Activated CD8-positive, alpha-beta memory T cell treated with anti-CD3 and anti-CD28 coated beads, Interleukin-2, amount 50 U/mL, for 24 hours (primary cell): ENCODE results near the gene RAP1GAP.

Source experiments
- DNase-seq: peaks from one replicate; pipeline ENCODE4 v3.0.0-alpha.2; 2020; ENCODE audit errors: extremely low read depth

RAP1GAP gene

DNA sequence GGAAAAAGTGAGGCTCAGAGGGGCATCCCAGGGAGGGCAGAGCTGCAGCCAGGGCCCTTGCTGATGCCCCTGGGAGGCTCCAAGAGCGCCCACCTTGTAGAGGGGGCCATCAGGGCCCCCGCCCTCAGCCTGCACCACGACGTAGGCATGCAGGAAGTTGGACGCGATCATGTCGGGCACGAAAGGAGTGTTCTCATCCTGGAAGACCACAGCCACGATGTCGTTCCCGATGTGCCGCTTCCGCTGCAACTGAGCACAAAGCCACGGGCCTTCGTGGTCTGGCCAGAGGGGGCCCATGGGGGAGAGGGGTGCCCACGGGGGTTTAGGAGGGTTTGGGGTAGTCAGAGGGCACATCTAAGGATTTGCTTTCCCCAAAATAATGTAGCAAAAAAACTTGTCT lies 59.1 kb downstream of the RAP1GAP start:
- no peak for DNase-seq

- no peak for DNase-seq
Measured at GRCh38 chr1:21608798-21609197, 60.4 kb downstream of the RAP1GAP start.

GRCh38 chr1:21607549-21608529 lies 61.3 kb downstream of the RAP1GAP start:
- no peak for DNase-seq

DNA sequence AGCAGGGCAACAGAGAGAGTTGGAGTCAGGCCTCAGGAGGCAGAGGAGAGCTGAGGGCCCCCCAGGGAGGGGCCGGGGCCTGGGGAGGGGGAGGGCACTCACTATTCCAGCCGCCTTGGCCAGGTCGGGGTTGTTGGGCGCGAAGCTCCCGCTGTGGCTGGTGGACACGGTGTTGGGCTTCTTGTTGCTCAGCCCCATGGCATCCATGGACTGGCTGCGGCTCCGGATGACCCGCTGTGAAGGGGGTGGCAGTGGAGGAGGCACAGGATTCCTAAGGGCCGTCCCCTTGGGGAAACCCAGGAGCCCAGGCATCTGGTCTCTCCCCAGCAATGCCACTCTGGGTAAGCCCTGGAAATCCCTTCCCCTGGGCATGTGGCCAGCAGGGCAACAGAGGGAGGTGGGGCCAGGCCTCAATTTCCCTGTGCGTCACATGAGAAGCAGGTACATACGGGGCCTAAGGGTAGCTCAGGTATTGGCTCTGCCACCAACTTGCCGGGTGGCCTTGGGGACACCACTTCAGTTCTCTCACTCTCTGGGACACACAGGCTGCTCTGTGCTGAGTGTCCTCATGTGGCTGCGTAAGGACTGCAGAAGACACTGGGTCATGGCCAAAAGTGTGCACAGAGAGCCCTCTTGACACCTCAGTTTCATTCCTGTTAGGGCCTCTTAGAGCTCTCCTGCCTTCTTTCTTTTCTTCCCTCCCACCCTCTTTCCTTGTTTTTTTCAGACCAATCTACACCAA lies 63.0 kb downstream of the RAP1GAP start:
- no peak for DNase-seq

- DNase-seq = no peak
Measured at GRCh38 chr1:21605012-21605715, 64.0 kb downstream of the RAP1GAP start.

DNA sequence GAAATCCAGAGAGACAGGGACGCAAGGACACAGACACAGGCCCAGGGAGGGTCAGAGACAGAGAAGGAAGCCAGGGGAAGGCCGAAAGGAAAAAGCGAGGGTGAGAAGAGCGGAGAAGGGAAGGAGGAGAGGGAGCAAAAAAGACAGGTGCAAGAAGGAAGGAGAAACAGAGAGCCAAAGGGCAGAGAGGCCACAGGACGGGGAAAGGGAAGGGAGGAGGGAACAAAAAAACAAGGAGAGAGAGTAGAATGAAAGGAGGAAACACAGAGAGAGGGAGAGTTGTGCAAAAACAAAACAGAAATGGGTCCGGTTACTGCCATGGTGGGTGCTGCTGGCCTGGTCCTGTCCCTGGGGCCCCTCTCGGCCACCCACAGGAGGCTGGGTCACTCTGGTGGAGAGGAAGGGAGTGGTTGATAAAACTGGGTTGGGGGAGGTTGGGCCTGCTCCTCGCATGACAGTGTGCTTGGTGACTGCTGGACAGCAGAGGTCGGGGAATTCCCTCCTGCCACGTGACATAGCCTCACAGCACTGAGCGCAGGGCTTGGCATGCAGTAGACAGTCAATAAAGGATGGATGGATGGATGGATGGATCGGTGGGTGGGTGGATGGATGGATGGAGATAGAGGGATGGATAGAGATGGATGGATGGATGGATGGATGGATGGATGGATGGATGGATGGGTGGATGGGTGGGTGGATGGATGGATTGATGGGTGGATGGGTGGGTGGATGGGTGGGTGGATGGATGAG lies 64.8 kb downstream of the RAP1GAP start:
- DNase-seq = no peak

DNA sequence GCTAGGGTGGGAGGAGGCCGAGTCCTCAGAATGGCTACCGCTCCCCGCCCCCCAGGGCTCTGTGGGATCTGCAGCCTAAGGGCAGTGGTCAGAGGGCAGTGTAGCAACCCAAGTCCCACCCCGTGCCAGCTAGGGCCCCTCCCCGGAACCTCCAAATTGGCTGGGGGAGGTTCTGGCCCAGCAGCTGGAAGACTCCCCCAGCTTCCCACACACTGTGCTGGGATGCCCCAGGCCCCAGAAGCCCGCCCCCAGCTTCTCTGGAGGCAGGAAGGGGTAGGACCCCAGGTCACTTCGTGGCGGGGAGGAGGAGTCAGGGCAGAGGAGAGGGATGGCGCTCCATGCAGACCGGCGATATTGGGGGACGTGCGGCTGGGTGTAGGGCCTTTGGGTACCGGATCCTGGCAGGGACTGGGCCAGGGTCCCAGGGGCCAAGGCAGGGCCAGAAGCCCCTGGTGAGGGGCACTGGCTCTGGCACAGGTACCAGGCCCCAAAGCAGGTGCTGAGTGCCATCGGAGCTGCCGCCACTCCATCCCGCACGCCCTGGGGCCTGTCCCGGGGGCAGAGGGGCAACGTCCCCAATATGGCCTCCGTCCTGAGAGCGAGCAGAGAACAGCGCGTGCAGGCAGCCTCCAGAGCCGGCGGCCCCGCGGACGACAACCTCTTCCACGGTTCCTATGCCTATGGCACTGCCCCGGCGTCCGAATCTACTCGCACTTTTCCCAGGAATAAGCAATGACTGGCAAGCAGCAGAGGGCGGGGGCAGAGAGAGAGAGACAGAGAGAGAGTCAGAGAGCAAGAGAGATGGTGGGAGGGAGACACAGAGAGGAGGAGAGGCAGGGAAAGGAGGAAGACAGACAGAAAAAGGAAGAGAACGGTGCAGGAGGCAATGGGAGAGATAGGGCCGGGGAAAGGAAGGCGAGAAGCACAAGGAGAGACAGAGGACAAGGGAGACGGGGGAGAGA lies 65.7 kb downstream of the RAP1GAP start:
- DNase-seq = no peak

GRCh38 chr1:21601278-21602048 lies 67.7 kb downstream of the RAP1GAP start:
- no peak for DNase-seq

- DNase-seq = no peak
Measured at GRCh38 chr1:21599402-21599801, 69.8 kb downstream of the RAP1GAP start.

DNA sequence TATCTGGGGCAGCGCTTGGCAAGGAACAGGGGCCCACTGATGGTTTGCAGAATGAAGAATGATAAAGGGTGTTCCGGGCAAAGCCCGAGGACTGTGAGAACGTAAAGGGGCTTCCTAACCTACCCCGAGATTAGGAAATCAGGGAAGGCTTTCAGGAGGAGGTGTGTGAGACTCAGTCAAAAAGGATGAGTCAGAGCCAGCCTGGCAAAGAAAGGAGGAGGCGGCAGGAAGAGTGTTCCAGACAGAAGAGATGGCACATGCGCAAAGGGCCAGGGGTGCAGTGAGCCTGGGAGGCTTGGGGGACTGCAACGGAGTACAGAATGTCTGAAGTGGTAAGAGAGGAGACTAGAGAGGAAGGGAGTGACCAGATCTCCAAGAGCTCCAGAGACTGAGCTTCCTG lies 70.3 kb downstream of the RAP1GAP start:
- DNase-seq = no peak

DNA sequence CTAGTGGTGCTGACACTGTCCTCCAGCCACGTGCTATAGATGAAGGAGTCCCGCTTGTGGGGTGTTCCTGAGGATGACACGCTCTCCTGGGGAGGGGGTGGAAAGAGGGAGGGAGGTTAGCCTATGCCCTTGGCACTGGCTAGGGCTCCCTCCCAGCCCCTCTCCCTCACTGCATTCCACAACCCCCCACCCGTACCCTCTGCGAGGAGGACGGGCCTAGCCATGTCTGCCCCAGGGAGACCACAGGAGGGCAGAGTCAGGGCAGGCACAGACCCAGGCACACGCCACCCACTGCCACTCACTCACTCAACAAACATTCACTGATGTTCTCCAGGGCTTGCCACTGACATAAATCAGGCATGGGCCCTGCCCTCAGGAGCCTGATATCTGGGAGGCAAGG lies 70.7 kb downstream of the RAP1GAP start:
- no peak for DNase-seq

- no peak for DNase-seq
Measured at GRCh38 chr1:21597753-21598152, 71.4 kb downstream of the RAP1GAP start.

GRCh38 chr1:21596628-21597027 lies 72.5 kb downstream of the RAP1GAP start:
- DNase-seq = no peak

DNA sequence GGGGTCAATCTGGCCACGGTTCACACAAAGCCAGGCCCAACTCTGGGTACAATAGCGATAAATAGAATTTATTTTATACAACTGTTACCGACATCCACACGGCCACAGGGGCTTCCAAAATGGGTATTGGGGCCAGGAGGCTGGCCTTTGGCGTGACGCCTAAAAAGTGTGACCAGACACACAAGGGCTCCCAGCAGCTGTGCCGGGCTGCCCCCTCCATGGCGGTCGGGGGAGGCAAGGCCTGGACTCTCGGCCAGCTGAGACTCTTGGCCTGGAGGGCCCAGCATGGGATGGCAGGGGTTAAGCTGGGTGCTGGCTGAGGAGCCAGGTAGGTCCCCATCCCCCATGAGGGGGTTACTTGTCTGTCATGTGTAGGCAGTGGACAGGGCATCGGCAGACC lies 73.0 kb downstream of the RAP1GAP start:
- no peak for DNase-seq

DNA sequence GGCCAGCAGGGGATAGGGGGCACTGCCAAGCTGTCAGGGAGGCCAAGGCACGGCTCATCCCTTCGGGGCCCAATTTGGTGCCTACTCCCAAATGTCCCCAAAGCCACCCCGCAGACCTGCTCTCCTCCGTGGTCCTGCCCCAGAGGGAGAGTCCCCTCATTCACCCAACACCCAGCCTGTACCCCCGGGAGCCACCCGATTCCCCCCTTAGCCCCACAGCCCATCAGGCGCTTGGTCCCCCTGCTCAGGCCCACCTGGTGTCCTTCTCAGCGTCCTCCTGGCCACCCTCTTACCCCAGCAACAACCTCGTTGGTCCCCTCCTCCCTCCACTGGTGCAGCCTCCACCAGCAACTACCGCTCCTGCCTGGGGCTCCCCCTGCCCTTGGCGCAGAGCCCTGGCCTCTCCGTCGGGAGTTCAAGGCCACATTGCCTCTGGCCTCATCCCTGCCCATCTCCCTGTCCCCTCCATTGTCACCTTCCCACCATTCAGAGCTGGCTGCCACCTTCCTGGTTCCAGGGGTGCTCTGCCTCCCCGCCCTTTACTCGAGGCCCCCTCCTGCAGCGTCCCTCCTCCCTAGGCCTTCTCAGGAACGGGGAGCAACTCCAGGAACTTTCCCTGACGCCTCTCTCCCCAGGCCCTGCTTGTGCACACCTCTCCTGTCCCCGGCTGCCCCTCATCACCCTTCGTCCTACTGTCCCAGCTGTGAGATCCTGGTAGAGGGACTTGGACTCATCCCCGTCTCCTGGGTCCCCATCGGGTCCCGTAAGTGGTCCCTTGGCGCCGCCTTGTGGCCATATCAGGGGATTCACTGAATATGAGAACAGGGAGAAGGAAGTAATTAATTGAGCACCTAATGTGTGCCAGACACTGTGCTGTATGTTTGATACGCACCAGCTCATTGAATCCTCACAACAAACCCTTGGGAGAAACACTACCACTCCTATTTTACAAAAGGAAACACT lies 73.9 kb downstream of the RAP1GAP start:
- DNase-seq = peak; percentile 7

DNA sequence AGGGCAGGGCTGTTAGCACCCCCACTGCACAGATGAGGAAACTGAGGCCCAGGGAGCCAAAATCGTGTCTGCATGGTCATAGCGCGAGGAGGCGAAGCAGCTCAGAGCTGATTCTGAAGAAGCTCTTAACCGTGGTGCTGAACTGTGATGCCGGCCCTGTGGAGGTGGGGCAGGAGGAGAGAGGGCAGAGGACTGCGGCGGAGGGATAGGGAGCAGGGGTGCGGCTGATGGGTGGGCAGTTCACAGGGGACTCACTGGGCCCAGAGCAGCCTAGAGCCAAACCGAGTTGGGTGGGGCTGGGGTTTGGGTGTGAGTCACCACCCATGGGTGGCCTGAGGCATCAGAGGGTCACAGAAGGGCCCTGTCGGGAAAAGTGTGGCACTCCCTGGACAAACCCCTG lies 74.7 kb downstream of the RAP1GAP start:
- DNase-seq = no peak

DNA sequence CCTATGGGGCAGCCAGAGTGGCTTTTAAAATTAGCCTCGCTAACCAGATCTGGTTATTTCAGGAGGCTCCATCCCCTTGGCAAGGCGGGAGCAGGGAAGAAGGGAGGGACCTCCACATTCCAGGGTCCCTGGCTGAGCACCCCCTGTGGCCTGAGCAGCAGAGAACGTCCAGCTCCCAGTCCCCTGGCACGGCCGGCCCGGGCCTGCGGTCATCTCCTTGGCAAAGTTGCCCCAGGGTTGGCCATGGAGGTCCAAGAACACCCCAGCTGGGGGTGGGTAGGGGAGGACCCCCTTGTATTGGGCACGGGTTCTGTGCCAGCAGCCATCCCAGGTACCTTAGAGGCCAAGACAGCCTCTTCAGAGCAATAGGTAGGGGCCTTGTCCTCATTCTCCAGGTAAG lies 75.9 kb downstream of the RAP1GAP start:
- no peak for DNase-seq

DNA sequence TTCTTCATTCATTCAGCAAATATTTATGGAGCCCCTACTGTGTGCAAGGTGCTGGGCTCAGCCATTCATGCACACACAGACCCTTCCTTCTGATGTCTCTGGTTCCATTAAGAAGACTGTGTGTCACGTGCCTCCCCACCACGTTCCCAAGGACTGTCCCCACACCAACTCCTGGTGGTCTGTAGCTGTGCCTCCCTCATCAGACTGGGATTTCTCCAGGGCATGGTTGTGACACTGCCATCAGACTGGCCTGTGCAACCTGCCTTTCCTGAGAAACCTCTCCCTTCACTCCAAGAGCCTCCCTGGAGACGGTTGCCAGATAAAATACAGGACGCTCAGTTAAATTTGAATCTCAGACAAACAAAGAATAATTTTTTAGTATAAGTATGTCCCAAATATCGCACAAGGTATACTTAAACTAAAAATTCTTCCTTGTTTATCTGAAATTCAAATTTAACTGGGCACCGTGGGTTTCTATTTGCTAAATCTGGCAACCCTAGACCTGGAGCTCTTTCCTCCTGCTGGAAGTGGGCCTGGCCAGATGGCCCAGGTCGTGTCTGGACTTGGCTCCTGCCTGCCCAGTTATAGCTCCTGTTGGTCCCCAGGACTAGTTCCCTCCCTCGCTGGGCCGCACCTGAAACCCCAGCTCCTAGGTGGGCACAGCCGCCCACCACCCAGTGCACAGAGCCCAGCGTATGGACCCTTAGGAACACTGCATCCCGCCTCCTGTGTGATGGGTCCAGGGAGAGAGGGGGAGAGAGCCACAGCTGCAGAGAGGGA lies 76.9 kb downstream of the RAP1GAP start:
- no peak for DNase-seq
